Muscle of leg (tissue), 16 donors: ENCODE measurements around the gene DOCK2. TPM values are rescaled to one million over a fixed set of nuclear protein-coding genes. Genes with fewer than 3 reads are reported as not detected.

Experiments
- DNase-seq: peaks from one replicate; pipeline ENCODE4 v3.0.0; 2013
- H3K27ac ChIP-seq: one replicate; pipeline ENCODE4 v1.5.1; 2013; ENCODE audit warnings: mild to moderate bottlenecking, low read length, control low read depth
- H3K27me3 ChIP-seq: one replicate; pipeline ENCODE4 v1.6.1; 2013; ENCODE audit warnings: low read length; ENCODE audit not compliant: control insufficient read depth, insufficient read depth
- H3K36me3 ChIP-seq: one replicate; pipeline ENCODE4 v1.6.1; 2013; ENCODE audit warnings: low read length; ENCODE audit not compliant: control insufficient read depth, insufficient read depth
- H3K4me1 ChIP-seq: one replicate; pipeline ENCODE4 v1.6.1; 2013; ENCODE audit warnings: low read length; ENCODE audit not compliant: control insufficient read depth, insufficient read depth
- H3K4me3 ChIP-seq: one replicate; pipeline ENCODE4 v1.5.1; 2013; ENCODE audit warnings: low read length, control low read depth
- H3K9me3 ChIP-seq: replicated peaks from 2 replicates; pipeline ENCODE4 v1.6.1; 2013; ENCODE audit warnings: low read depth, low read length; ENCODE audit not compliant: control insufficient read depth
- WGBS: methylation state at CpG from one replicate; pipeline ENCODE4 v1.1.5; 2013; ENCODE audit warnings: missing lambda C conversion rate; ENCODE audit not compliant: insufficient coverage; 5-methylcytosine and 5-hydroxymethylcytosine counted together
- long read RNA-seq, 11 donors: transcript quantifications; one replicate each; lab custom pipeline, GENCODE V29; 2026
- polyA plus RNA-seq, 8 donors: library from polyadenylated mRNA; unstranded; fragments of 120-200 nt; gene quantifications; one replicate each; pipeline versions ENCODE4 v1.2.1 to v1.2.3, GENCODE V29; 2013; ENCODE audit warnings: inconsistent platforms in 1 of 8, low replicate concordance in 1 of 8; ENCODE audit not compliant: insufficient read length in 8 of 8, insufficient read depth in 1 of 8
- total RNA-seq: library from RNA; stranded (reverse); fragments of 120-200 nt; gene quantifications from one replicate; pipeline ENCODE4 v1.2.4, GENCODE V29; 2013

DOCK2 gene
- total RNA-seq (4.5 TPM), polyA plus RNA-seq (1 to 10 TPM; 3.4 to 4.3 (median 3.7) TPM)
- long read RNA-seq, donor 1, full-length matches to known transcripts, result 1 of 1 reads
- long read RNA-seq, donor 1, partial matches to known transcripts, result 0 of 1 reads
- long read RNA-seq, donor 1, other reads (novel, unspliced or antisense), result 0 of 1 reads
- long read RNA-seq, donor 2, result 0 reads
- long read RNA-seq, donor 3, result 0 reads
- long read RNA-seq, donor 4, full-length matches to known transcripts, result 2 of 2 reads
- long read RNA-seq, donor 4, partial matches to known transcripts, result 0 of 2 reads
- long read RNA-seq, donor 4, other reads (novel, unspliced or antisense), result 0 of 2 reads
- long read RNA-seq, donor 5, result 0 reads
- long read RNA-seq, donor 6, result 0 reads
- long read RNA-seq, donor 7, result 0 reads
- long read RNA-seq, donor 8, result 0 reads
- long read RNA-seq, donor 9, result 0 reads
- long read RNA-seq, donor 10, result 0 reads
- long read RNA-seq, donor 11, result 0 reads

GRCh38 chr5:169637085-169637548 lies at the start of gene DOCK2:
DOCK2 (plus strand) TSS chr5:169637275; CDS start chr5:169637327, 52 bp downstream.
- DNase-seq, result peak; percentile 41
- WGBS, result under 1% methylated on average over 42 of the region's 42 CpGs

GRCh38 chr5:169590602-169591001 lies 46.5 kb upstream of the DOCK2 start:
- 80% methylated on average over 1 of the region's 3 CpGs for WGBS
- no peak overlapping the region for H3K27ac ChIP-seq
- H3K9me3 ChIP-seq, result no peaks in the 10 kb centered on the region
- no peaks in the 10 kb centered on the region for H3K4me1 ChIP-seq
- no peak overlapping the region for H3K4me3 ChIP-seq
- H3K36me3 ChIP-seq, result peaks cover 30% of the 10 kb centered on the region
- DNase-seq, result no peak
- no peaks in the 10 kb centered on the region for H3K27me3 ChIP-seq

More at GRCh38 chr5:169637085-169637548, at the start of gene DOCK2:
- Histone ChIP-seq H3K27ac (no peak within 1 kb of the TSS), H3K27me3 (peaks cover 17% of the 10 kb centered on the region), H3K9me3 (peaks cover 3% of the 10 kb centered on the region), H3K4me3 (peak within 1 kb of the TSS; percentile 25), H3K36me3 (no peaks in the 10 kb centered on the region), H3K4me1 (no peaks in the 10 kb centered on the region)

GRCh38 chr5:169591636-169592035 lies 45.4 kb upstream of the DOCK2 start:
- Histone ChIP-seq H3K4me3 (no peak overlapping the region), H3K9me3 (no peaks in the 10 kb centered on the region), H3K27me3 (no peaks in the 10 kb centered on the region), H3K4me1 (no peaks in the 10 kb centered on the region), H3K27ac (no peak overlapping the region), H3K36me3 (peaks cover 35% of the 10 kb centered on the region)
- DNase-seq, result no peak
- no CpG with 5 or more reads among the region's 1 CpG for WGBS

GRCh38 chr5:169592937-169593650 lies 44.0 kb upstream of the DOCK2 start:
- no peak for DNase-seq
- 95% methylated on average over 4 of the region's 6 CpGs for whole genome bisulfite sequencing
- H3K36me3 ChIP-seq, result peaks cover 36% of the 10 kb centered on the region
- H3K27ac ChIP-seq, result no peak overlapping the region
- no peak overlapping the region for H3K4me3 ChIP-seq
- H3K9me3 ChIP-seq, result no peaks in the 10 kb centered on the region
- H3K4me1 ChIP-seq, result no peaks in the 10 kb centered on the region
- H3K27me3 ChIP-seq, result no peaks in the 10 kb centered on the region

- no peaks in the 10 kb centered on the region for H3K4me1 ChIP-seq
- H3K9me3 ChIP-seq, result no peaks in the 10 kb centered on the region
- no CpG with 5 or more reads among the region's 1 CpG for WGBS
- no peak overlapping the region for H3K27ac ChIP-seq
- no peak overlapping the region for H3K4me3 ChIP-seq
- H3K36me3 ChIP-seq, result peaks cover 33% of the 10 kb centered on the region
- no peak for DNase-seq
- no peaks in the 10 kb centered on the region for H3K27me3 ChIP-seq
Measured at GRCh38 chr5:169595172-169595820, 41.8 kb upstream of the DOCK2 start.

- H3K36me3 ChIP-seq, result peaks cover 26% of the 10 kb centered on the region
- H3K9me3 ChIP-seq, result no peaks in the 10 kb centered on the region
- no peaks in the 10 kb centered on the region for H3K27me3 ChIP-seq
- WGBS, result 96% methylated on average over 2 of the region's 4 CpGs
- no peak overlapping the region for H3K27ac ChIP-seq
- DNase-seq, result no peak
- no peak overlapping the region for H3K4me3 ChIP-seq
- no peaks in the 10 kb centered on the region for H3K4me1 ChIP-seq
Measured at GRCh38 chr5:169599451-169599850, 37.6 kb upstream of the DOCK2 start.

GRCh38 chr5:169602535-169602934 lies 34.5 kb upstream of the DOCK2 start:
- Histone ChIP-seq H3K4me1 (no peaks in the 10 kb centered on the region), H3K27ac (no peak overlapping the region), H3K36me3 (peaks cover 13% of the 10 kb centered on the region), H3K9me3 (no peaks in the 10 kb centered on the region), H3K27me3 (no peaks in the 10 kb centered on the region), H3K4me3 (no peak overlapping the region)
- DNase-seq, result no peak

GRCh38 chr5:169606279-169606678 lies 30.8 kb upstream of the DOCK2 start:
- Histone ChIP-seq H3K4me3 (no peak overlapping the region), H3K4me1 (no peaks in the 10 kb centered on the region), H3K36me3 (peaks cover 6% of the 10 kb centered on the region), H3K27me3 (no peaks in the 10 kb centered on the region), H3K9me3 (no peaks in the 10 kb centered on the region), H3K27ac (no peak overlapping the region)
- no CpG with 5 or more reads among the region's 3 CpGs for whole genome bisulfite sequencing
- no peak for DNase-seq

GRCh38 chr5:169607882-169608281 lies 29.2 kb upstream of the DOCK2 start:
- Histone ChIP-seq H3K27me3 (no peaks in the 10 kb centered on the region), H3K4me3 (no peak overlapping the region), H3K27ac (no peak overlapping the region), H3K9me3 (no peaks in the 10 kb centered on the region), H3K4me1 (no peaks in the 10 kb centered on the region), H3K36me3 (no peaks in the 10 kb centered on the region)
- DNase-seq, result no peak
- WGBS, result no CpG with 5 or more reads among the region's 2 CpGs

- Histone ChIP-seq H3K27ac (no peak overlapping the region), H3K4me3 (no peak overlapping the region), H3K4me1 (no peaks in the 10 kb centered on the region), H3K27me3 (no peaks in the 10 kb centered on the region), H3K36me3 (no peaks in the 10 kb centered on the region), H3K9me3 (no peaks in the 10 kb centered on the region)
- 67% methylated on average over 3 of the region's 3 CpGs for WGBS
- DNase-seq, result no peak
Measured at GRCh38 chr5:169609716-169610115, 27.4 kb upstream of the DOCK2 start.
